ENCODE measurements around the gene PSMB7. TPM values are rescaled to one million over a fixed set of nuclear protein-coding genes. Genes with fewer than 3 reads are reported as not detected.

Gene PSMB7
- total RNA-seq, 1 donor from 2014 or later: 183 TPM

DNA sequence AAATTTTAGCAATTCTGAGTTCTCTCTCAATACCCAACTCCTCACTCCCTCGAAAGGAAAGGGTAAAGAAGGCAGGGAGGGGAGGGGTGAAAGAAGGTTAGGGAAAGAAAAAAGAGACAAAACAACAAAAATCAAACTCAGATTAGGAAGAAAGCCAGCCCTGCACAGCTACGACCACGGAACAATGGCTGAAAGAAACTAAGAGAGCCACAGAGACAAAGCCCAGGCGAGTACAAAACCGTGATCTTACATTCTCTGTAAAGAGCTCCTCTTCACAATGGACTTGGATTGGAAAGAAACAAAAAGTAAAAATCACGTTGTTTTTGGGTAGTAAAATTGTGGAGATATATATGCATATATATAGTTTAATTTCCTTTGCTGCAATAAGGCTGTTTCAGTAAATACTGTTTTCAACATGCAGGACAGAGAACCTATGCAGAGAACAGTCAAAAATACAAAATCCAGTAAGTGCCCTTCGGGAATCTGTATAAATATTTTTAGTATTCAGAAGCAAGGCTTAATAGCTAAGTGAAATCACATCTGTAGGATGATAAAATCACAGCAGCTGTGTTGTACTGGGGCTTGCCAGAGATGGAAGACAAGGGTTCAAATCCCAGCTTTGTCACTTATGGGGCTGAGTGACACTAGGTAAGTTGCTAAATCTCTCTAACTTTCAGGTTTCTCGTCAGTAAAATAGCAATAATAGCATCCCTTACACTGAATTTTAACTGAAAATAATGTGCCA lies 16.9 kb downstream of the PSMB7 start:
- H3K36me3 Mint-ChIP-seq (ENCODE audit: low read depth, unreplicated experiment): peaks cover 8% of the 10 kb centered on the region

GRCh38 chr9:124395826-124396225 lies 19.4 kb downstream of the PSMB7 start:
- H3K27me3 Mint-ChIP-seq (ENCODE audit: low read depth, unreplicated experiment): no peaks in the 10 kb centered on the region
- Histone ChIP-seq H3K4me2 (ENCODE audit: low read length) (no peak overlapping the region), H3K79me2 (ENCODE audit: insufficient read depth, low read length) (peaks cover 89% of the 10 kb centered on the region)

More for the DNA sequence above, 16.9 kb downstream of the PSMB7 start:
- H3K36me3 ChIP-seq (ENCODE audit: insufficient read depth, low read length): peaks cover 26% of the 10 kb centered on the region
- H3K4me2 ChIP-seq (ENCODE audit: low read length): no peak overlapping the region
- no peak for DNase-seq (ENCODE audit: low read depth)
- peaks cover 31% of the 10 kb centered on the region for H3K4me1 ChIP-seq (ENCODE audit: insufficient read depth, low read length)
- Mint-ChIP-seq H3K9me3 (ENCODE audit: unreplicated experiment) (no peaks in the 10 kb centered on the region), H3K4me3 (ENCODE audit: unreplicated experiment) (no peak overlapping the region), H3K27me3 (ENCODE audit: low read depth, unreplicated experiment) (no peaks in the 10 kb centered on the region), H3K4me1 (ENCODE audit: low read depth, unreplicated experiment) (peaks cover 34% of the 10 kb centered on the region), H3K27ac (ENCODE audit: unreplicated experiment) (no peak overlapping the region)
- peaks cover 97% of the 10 kb centered on the region for H4K20me1 ChIP-seq (ENCODE audit: insufficient read depth, low read length)
- H2AFZ ChIP-seq (ENCODE audit: low read depth, low read length): no peak overlapping the region
- no peak for FAIRE-seq
- TF ChIP-seq CTCF (IDR thresholded peaks at IDR 0.05; ENCODE audit: insufficient read depth, low read depth, low read length): no peak
- TF ChIP-seq EZH2 (IDR thresholded peaks at IDR 0.05; ENCODE audit: insufficient read depth, low read length): no peak
- H3K27ac ChIP-seq (ENCODE audit: low read depth, low read length): no peak overlapping the region
- H3K27me3 ChIP-seq (ENCODE audit: insufficient read depth, low read length): no peaks in the 10 kb centered on the region
- H3K79me2 ChIP-seq (ENCODE audit: insufficient read depth, low read length): peaks cover 97% of the 10 kb centered on the region
- no peaks in the 10 kb centered on the region for H3K9me3 ChIP-seq (ENCODE audit: insufficient read depth, low read depth, low read length)
- H3K9ac ChIP-seq (ENCODE audit: low read length): no peak overlapping the region
- H3K4me3 ChIP-seq (ENCODE audit: insufficient read depth, low read depth, low read length): no peak overlapping the region

More at GRCh38 chr9:124395826-124396225, 19.4 kb downstream of the PSMB7 start:
- peaks cover 5% of the 10 kb centered on the region for H3K36me3 Mint-ChIP-seq (ENCODE audit: low read depth, unreplicated experiment)
- Histone ChIP-seq H3K4me3 (ENCODE audit: insufficient read depth, low read depth, low read length) (no peak overlapping the region), H3K36me3 (ENCODE audit: insufficient read depth, low read length) (peaks cover 13% of the 10 kb centered on the region), H3K9me3 (ENCODE audit: insufficient read depth, low read depth, low read length) (no peaks in the 10 kb centered on the region), H3K4me1 (ENCODE audit: insufficient read depth, low read length) (peaks cover 53% of the 10 kb centered on the region), H4K20me1 (ENCODE audit: insufficient read depth, low read length) (peaks cover 96% of the 10 kb centered on the region), H2AFZ (ENCODE audit: low read depth, low read length) (no peak overlapping the region), H3K27me3 (ENCODE audit: insufficient read depth, low read length) (no peaks in the 10 kb centered on the region), H3K9ac (ENCODE audit: low read length) (no peak overlapping the region), H3K27ac (ENCODE audit: low read depth, low read length) (no peak overlapping the region)
- no peak overlapping the region for H3K27ac Mint-ChIP-seq (ENCODE audit: unreplicated experiment)
- H3K4me3 Mint-ChIP-seq (ENCODE audit: unreplicated experiment): no peak overlapping the region
- H3K4me1 Mint-ChIP-seq (ENCODE audit: low read depth, unreplicated experiment): peaks cover 51% of the 10 kb centered on the region
- H3K9me3 Mint-ChIP-seq (ENCODE audit: unreplicated experiment): no peaks in the 10 kb centered on the region
- TF ChIP-seq CTCF (IDR thresholded peaks at IDR 0.05; ENCODE audit: insufficient read depth, low read depth, low read length) (no peak), EZH2 (IDR thresholded peaks at IDR 0.05; ENCODE audit: insufficient read depth, low read length) (no peak)
- FAIRE-seq (no peak), DNase-seq (ENCODE audit: low read depth) (no peak)
